GM12892 (cell line): ENCODE measurements around the gene GNAI2.

ENCODE experiments used
- POLR2A ChIP-seq: IDR thresholded peaks from 2 replicates; pipeline ENCODE4 v1.6.1; 2011; ENCODE audit warnings: low read depth, low read length, control low read depth
- POLR2AphosphoS5 ChIP-seq: IDR thresholded peaks from 2 replicates; pipeline ENCODE4 v1.6.1; 2011; ENCODE audit warnings: low read depth, low read length, control low read depth
- TAF1 ChIP-seq: IDR thresholded peaks from 2 replicates; pipeline ENCODE4 v1.6.1; 2011; ENCODE audit warnings: low read depth, mild to moderate bottlenecking, control low read depth, low read length, borderline replicate concordance

DNA sequence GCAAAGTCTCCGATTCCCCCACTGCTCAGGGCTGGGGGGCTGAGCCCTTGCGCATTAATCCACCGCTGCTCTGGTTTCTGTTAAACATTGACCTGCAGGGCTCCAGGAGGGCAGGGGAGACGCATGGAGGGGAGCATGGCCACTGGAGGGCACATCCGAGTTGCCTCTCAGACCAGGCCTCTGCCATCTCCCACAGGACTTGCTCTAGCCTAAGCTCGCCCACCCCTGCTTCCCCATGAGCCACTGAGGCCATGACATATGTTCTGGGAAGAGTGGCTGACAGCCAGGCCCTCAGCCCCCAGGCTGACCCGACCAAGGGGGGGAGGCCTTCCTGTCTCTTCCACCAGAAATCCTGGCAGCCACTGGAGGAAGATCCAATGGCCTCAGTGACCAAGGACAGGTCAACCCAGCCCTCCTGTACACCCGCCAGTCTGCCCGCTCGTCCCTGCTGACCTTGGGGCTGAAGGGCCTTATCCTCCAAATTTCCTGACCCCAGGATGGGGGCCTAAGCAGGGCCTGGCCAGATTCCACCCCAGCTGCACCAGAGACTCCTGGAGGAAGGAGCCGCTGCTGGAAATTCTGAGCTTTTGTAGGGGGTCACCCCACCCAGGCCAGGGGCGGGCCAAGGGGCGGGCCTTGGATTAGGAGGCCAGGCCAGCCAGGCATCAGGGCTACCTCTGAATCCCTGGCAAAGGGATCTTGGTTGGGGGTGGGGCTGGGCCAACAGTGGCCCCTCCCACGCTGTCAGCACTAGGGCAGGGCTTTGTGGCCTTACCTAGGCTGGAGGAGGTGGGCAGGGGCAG lies 67.2 kb downstream of the GNAI2 start, which contains the start of gene HYAL1:
- TF ChIP-seq POLR2A (no peak), POLR2AphosphoS5 (no peak), TAF1 (no peak)
